ENCODE results near the gene NPW. TPM values are rescaled to one million over a fixed set of nuclear protein-coding genes. Genes with fewer than 3 reads are reported as not detected.

NPW gene
- total and polyA plus RNA-seq, 2 donors (not counting 1 experiment from before 2014, with no cell fraction given): 0.20 to 0.99 TPM

DNA sequence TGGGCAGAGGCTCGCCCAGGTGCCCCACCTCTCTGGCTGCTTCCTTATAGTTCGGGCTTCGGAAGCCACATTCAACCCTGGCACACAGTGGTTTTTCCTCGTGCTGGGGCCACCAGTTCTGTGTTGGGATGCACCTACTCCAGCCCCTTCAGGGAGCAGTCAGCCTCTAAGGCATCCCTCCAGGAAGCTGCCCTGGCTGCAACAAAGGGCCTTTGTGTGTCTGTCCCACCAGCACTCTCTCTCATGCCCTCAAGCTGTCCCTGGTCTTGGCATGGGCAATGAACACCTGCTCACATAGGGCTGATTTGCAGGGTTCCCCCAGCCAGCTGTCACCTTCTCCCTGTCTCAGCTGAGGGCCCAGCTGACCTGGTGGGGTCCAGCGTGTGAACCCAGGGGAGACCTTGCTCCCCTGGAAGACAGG, 37.6 kb upstream of the NPW start:
- Histone ChIP-seq H3K4me3 (replicated peaks in 1 of 4; ENCODE audit: control extremely low read depth in 1 of 4, insufficient read depth in 1 of 4, low read depth in 3 of 4, low read length in 4 of 4) (no peak overlapping the region), H4K20me1 (ENCODE audit: control insufficient read depth, extremely low read depth, insufficient read depth, low read length) (no peaks in the 10 kb centered on the region), H3K36me3 (ENCODE audit: control insufficient read depth, insufficient read depth, low read length) (peaks cover 26% of the 10 kb centered on the region), H3K27ac (ENCODE audit: insufficient read depth, low read length) (no peak overlapping the region), H3K9me3 (ENCODE audit: control insufficient read depth, insufficient read depth, low read depth, low read length) (no peaks in the 10 kb centered on the region), H2AFZ (ENCODE audit: low read length) (no peak overlapping the region), H3K4me2 (ENCODE audit: extremely low read depth, insufficient read depth, low read length) (no peak overlapping the region), H3K9ac (ENCODE audit: insufficient read depth, low read length) (no peak overlapping the region), H3K27me3 (ENCODE audit: control insufficient read depth, insufficient read depth, low read length) (peaks cover 19% of the 10 kb centered on the region), H3K79me2 (ENCODE audit: control insufficient read depth, insufficient read depth, low read length) (peaks cover 11% of the 10 kb centered on the region), H3K4me1 (ENCODE audit: control insufficient read depth, extremely low read depth, insufficient read depth, low read length) (peaks cover 9% of the 10 kb centered on the region)
- DNase-seq (ENCODE audit: low read depth in 2 of 2): no peak
- TF ChIP-seq, protein P1, sequence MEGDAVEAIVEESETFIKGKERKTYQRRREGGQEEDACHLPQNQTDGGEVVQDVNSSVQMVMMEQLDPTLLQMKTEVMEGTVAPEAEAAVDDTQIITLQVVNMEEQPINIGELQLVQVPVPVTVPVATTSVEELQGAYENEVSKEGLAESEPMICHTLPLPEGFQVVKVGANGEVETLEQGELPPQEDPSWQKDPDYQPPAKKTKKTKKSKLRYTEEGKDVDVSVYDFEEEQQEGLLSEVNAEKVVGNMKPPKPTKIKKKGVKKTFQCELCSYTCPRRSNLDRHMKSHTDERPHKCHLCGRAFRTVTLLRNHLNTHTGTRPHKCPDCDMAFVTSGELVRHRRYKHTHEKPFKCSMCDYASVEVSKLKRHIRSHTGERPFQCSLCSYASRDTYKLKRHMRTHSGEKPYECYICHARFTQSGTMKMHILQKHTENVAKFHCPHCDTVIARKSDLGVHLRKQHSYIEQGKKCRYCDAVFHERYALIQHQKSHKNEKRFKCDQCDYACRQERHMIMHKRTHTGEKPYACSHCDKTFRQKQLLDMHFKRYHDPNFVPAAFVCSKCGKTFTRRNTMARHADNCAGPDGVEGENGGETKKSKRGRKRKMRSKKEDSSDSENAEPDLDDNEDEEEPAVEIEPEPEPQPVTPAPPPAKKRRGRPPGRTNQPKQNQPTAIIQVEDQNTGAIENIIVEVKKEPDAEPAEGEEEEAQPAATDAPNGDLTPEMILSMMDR (conservative IDR thresholded peaks at IDR 0.05 in 1 of 2, IDR thresholded peaks at IDR 0.05 in 1 of 2; ENCODE audit: low read depth in 1 of 2, low read length in 2 of 2): no peak
- peak; percentile 67 for TF ChIP-seq EZH2 (IDR thresholded peaks at IDR 0.05; ENCODE audit: low read length, missing control alignments)

DNA sequence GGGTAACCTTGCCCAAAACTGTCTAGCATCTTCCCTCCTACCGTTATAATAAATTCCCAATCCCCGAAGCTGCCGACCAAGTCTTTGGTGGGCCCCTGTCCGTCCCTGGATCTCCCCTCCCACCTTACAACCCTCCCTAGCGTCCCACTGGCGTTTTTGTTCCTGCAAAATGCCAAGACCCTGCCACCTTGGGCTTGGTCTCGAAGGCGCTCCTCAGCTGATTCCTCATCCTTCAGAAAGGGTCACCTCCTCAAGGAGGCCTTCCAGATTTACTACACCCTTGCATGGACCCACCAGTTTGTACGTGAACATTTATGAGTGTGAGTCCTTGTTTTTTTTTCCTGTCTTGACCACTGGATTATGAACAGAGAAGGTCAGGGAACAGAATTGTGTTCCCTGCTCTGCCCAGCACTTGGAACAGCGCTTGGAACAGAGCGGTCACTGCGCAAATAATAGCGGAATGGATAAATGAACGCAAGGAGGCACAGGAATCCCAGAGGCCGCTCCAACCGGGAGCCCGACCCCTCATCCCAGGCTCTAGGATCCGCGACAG, 36.5 kb upstream of the NPW start:
- H3K4me3 ChIP-seq (replicated peaks in 1 of 4; ENCODE audit: control extremely low read depth in 1 of 4, insufficient read depth in 1 of 4, low read depth in 3 of 4, low read length in 4 of 4): peak overlapping the region in 3 of 4 experiments; percentile 12 to 73 (median 41)
- no peak overlapping the region for H3K9ac ChIP-seq (ENCODE audit: insufficient read depth, low read length)
- H3K9me3 ChIP-seq (ENCODE audit: control insufficient read depth, insufficient read depth, low read depth, low read length): no peaks in the 10 kb centered on the region
- H3K4me2 ChIP-seq (ENCODE audit: extremely low read depth, insufficient read depth, low read length): peak overlapping the region; percentile 77
- H3K27ac ChIP-seq (ENCODE audit: insufficient read depth, low read length): no peak overlapping the region
- H2AFZ ChIP-seq (ENCODE audit: low read length): no peak overlapping the region
- TF ChIP-seq, protein P1 (conservative IDR thresholded peaks at IDR 0.05 in 1 of 2, IDR thresholded peaks at IDR 0.05 in 1 of 2; ENCODE audit: low read depth in 1 of 2, low read length in 2 of 2): peak; percentile 21 to 32
- no peak for TF ChIP-seq EZH2 (IDR thresholded peaks at IDR 0.05; ENCODE audit: low read length, missing control alignments)
- no peaks in the 10 kb centered on the region for H4K20me1 ChIP-seq (ENCODE audit: control insufficient read depth, extremely low read depth, insufficient read depth, low read length)
- H3K4me1 ChIP-seq (ENCODE audit: control insufficient read depth, extremely low read depth, insufficient read depth, low read length): peaks cover 9% of the 10 kb centered on the region
- H3K36me3 ChIP-seq (ENCODE audit: control insufficient read depth, insufficient read depth, low read length): peaks cover 23% of the 10 kb centered on the region
- H3K27me3 ChIP-seq (ENCODE audit: control insufficient read depth, insufficient read depth, low read length): peaks cover 19% of the 10 kb centered on the region
- no peak for DNase-seq (ENCODE audit: low read depth in 2 of 2)
- peaks cover 11% of the 10 kb centered on the region for H3K79me2 ChIP-seq (ENCODE audit: control insufficient read depth, insufficient read depth, low read length)

DNA sequence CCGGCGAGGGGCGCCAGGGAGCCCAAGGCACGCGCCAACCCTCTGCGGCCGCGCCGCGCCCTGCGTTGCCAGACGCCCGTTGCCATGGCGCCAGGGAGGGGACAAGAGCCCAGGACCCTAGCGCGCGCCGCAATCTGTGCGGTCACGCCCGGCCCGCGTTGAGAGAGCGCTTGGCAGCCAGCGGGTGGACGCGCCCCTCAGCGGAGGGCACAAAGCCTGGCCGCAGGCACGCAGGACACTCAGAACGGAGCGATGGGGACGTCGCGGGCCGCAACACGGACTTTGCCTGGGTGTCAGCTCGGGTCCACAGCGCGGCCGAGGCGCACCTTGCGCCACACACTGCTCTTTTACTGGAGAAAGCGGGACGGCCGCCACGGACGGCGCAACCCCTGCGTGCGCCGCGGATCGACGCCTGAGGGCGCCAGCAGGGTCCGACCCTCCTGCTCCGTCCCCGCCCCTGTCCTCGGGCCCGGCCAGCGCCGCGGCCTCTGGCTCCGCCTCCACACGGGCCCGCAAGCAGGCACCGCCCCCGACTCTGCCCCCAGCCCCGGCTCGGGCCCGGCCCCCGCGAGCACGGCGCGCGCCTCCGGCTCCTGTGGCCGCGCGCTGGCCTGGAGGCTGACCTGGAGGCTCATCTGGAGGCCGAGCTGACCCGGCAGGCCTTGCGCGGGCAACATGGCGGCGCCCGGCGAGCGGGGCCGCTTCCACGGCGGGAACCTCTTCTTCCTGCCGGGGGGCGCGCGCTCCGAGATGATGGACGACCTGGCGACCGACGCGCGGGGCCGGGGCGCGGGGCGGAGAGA, 35.8 kb upstream of the NPW start, which contains the start of gene GFER:
TSS of gene GFER (plus strand) at position 650 of the 803 bp plus-strand sequence. CDS start at position 676, 26 bp downstream.
- H2AFZ ChIP-seq (ENCODE audit: low read length): peak within 1 kb of the TSS; percentile 81
- DNase-seq (ENCODE audit: low read depth in 2 of 2): peak; percentile 89 to 96
- no peaks in the 10 kb centered on the region for H3K9me3 ChIP-seq (ENCODE audit: control insufficient read depth, insufficient read depth, low read depth, low read length)
- TF ChIP-seq EZH2 (IDR thresholded peaks at IDR 0.05; ENCODE audit: low read length, missing control alignments): no peak
- TF ChIP-seq, protein P1 (conservative IDR thresholded peaks at IDR 0.05 in 1 of 2, IDR thresholded peaks at IDR 0.05 in 1 of 2; ENCODE audit: low read depth in 1 of 2, low read length in 2 of 2): peak in 1 of 2 donors; percentile 34
- H3K27ac ChIP-seq (ENCODE audit: insufficient read depth, low read length): peak within 1 kb of the TSS; percentile 61
- H4K20me1 ChIP-seq (ENCODE audit: control insufficient read depth, extremely low read depth, insufficient read depth, low read length): no peaks in the 10 kb centered on the region
- peaks cover 19% of the 10 kb centered on the region for H3K27me3 ChIP-seq (ENCODE audit: control insufficient read depth, insufficient read depth, low read length)
- H3K4me2 ChIP-seq (ENCODE audit: extremely low read depth, insufficient read depth, low read length): peak within 1 kb of the TSS; percentile 100
- peaks cover 9% of the 10 kb centered on the region for H3K4me1 ChIP-seq (ENCODE audit: control insufficient read depth, extremely low read depth, insufficient read depth, low read length)
- peak within 1 kb of the TSS; percentile 83 for H3K9ac ChIP-seq (ENCODE audit: insufficient read depth, low read length)
- peaks cover 11% of the 10 kb centered on the region for H3K79me2 ChIP-seq (ENCODE audit: control insufficient read depth, insufficient read depth, low read length)
- peak within 1 kb of the TSS; percentile 73 to 84 (median 77) for H3K4me3 ChIP-seq (replicated peaks in 1 of 4; ENCODE audit: control extremely low read depth in 1 of 4, insufficient read depth in 1 of 4, low read depth in 3 of 4, low read length in 4 of 4)
- H3K36me3 ChIP-seq (ENCODE audit: control insufficient read depth, insufficient read depth, low read length): peaks cover 18% of the 10 kb centered on the region
